ENCODE measurements around the gene OR52A1.
"Not testable (repeated sequence)": the region's sequence is repeated elsewhere in the genome, so short reads cannot be mapped to it uniquely, and the experiment has no call there.

OR52A1 gene

GRCh38 chr11:5192738-5193137 is 38.2 kb upstream of the OR52A1 start:
- H3K4me3 ChIP-seq (replicated peaks; ENCODE audit: low read depth, low read length), result no peak overlapping the region
- TF ChIP-seq CTCF (IDR thresholded peaks at IDR 0.05; ENCODE audit: low read length, missing control alignments), result no peak
- no peak for DNase-seq (ENCODE audit: low read depth)

GRCh38 chr11:5188201-5188600 is 33.6 kb upstream of the OR52A1 start:
- no peak for TF ChIP-seq CTCF (IDR thresholded peaks at IDR 0.05; ENCODE audit: low read length, missing control alignments)
- H3K4me3 ChIP-seq (replicated peaks; ENCODE audit: low read depth, low read length), result no peak overlapping the region
- no peak for DNase-seq (ENCODE audit: low read depth)

GRCh38 chr11:5178046-5178837 is 23.7 kb upstream of the OR52A1 start:
- DNase-seq (ENCODE audit: low read depth), result no peak
- no peak for TF ChIP-seq CTCF (IDR thresholded peaks at IDR 0.05; ENCODE audit: low read length, missing control alignments)

GRCh38 chr11:5174934-5175333 is 20.4 kb upstream of the OR52A1 start:
- no peak overlapping the region for H3K4me3 ChIP-seq (replicated peaks; ENCODE audit: low read depth, low read length)
- DNase-seq (ENCODE audit: low read depth), result no peak
- TF ChIP-seq CTCF (IDR thresholded peaks at IDR 0.05; ENCODE audit: low read length, missing control alignments), result no peak

More at GRCh38 chr11:5178046-5178837, 23.7 kb upstream of the OR52A1 start:
- H3K4me3 ChIP-seq (replicated peaks; ENCODE audit: low read depth, low read length), result no peak overlapping the region

GRCh38 chr11:5171856-5172255 is 17.3 kb upstream of the OR52A1 start:
- TF ChIP-seq CTCF (IDR thresholded peaks at IDR 0.05; ENCODE audit: low read length, missing control alignments), result no peak
- no peak overlapping the region for H3K4me3 ChIP-seq (replicated peaks; ENCODE audit: low read depth, low read length)
- no peak for DNase-seq (ENCODE audit: low read depth)

GRCh38 chr11:5165898-5166297 is 11.3 kb upstream of the OR52A1 start:
- not testable (repeated sequence) for DNase-seq (ENCODE audit: low read depth); H3K4me3 ChIP-seq (replicated peaks; ENCODE audit: low read depth, low read length)

- H3K4me3 ChIP-seq (replicated peaks; ENCODE audit: low read depth, low read length), result not testable (repeated sequence)
These were observed 10.2 kb upstream of the OR52A1 start for GRCh38 chr11:5164807-5165206.

GRCh38 chr11:5161045-5161444 is 6.5 kb upstream of the OR52A1 start:
- not testable (repeated sequence) for DNase-seq (ENCODE audit: low read depth); H3K4me3 ChIP-seq (replicated peaks; ENCODE audit: low read depth, low read length)

More at GRCh38 chr11:5164807-5165206, 10.2 kb upstream of the OR52A1 start:
- not testable (repeated sequence) for DNase-seq (ENCODE audit: low read depth)

- not testable (repeated sequence) for DNase-seq (ENCODE audit: low read depth); H3K4me3 ChIP-seq (replicated peaks; ENCODE audit: low read depth, low read length)
These were observed 5.7 kb upstream of the OR52A1 start for GRCh38 chr11:5160217-5160616.
